Left ventricle myocardium inferior (tissue), 1 donor: ENCODE data around the gene BANP. TPM values are rescaled to one million over a fixed set of nuclear protein-coding genes. Genes with fewer than 3 reads are reported as not detected.
"Not testable (repeated sequence)": the region's sequence is repeated elsewhere in the genome, so short reads cannot be mapped to it uniquely, and the experiment has no call there.

ENCODE experiments used
- DNase-seq: peaks from one replicate; pipeline ENCODE4 v3.0.0-alpha.2; 2020
- H3K27ac ChIP-seq: fragments of 200-600 bp; replicated peaks from 2 replicates; pipeline ENCODE4 v1.8.0; 2021
- H3K27me3 ChIP-seq: fragments of 200-600 bp; 2 replicates; pipeline ENCODE4 v1.8.0; 2021; ENCODE audit warnings: low read depth
- H3K36me3 ChIP-seq: fragments of 200-600 bp; 2 replicates; pipeline ENCODE4 v1.8.0; 2021
- H3K4me1 ChIP-seq: fragments of 200-600 bp; 2 replicates; pipeline ENCODE4 v1.8.0; 2021
- H3K4me3 ChIP-seq: fragments of 200-600 bp; 2 replicates; pipeline ENCODE4 v1.8.0; 2021; ENCODE audit warnings: mild to moderate bottlenecking, moderate library complexity
- H3K9me3 ChIP-seq: fragments of 200-600 bp; replicated peaks from 2 replicates; pipeline ENCODE4 v1.8.0; 2021
- CTCF ChIP-seq: fragments of 200-600 bp; IDR thresholded peaks from 2 replicates; pipeline ENCODE4 v1.8.0; 2021; ENCODE audit warnings: antibody characterized with exemption, mild to moderate bottlenecking, borderline replicate concordance
- intact Hi-C: fragments of 100-400 bp; cut with micrococcal nuclease; formaldehyde crosslinking; loops from one replicate; pipeline ENCODE4 v1.11.0; 2022
- total RNA-seq: library from RNA; stranded (reverse); fragmentation: NEBNext Ultra II Directional; extraction: Animal tissue kit (Norgen Biotek cat#: 25700); gene quantifications from one replicate; pipeline ENCODE4 v1.2.1, GENCODE V29; 2021
- donor health status: DM: no; HTN: yes; CAD: no; lungs with severe emphysema.

Gene BANP
- total RNA-seq, 1 donor from 2014 or later: 12.6 TPM

GRCh38 chr16:87926246-87927194, 24.7 kb upstream of the BANP start:
- Histone ChIP-seq H3K27ac (no peak overlapping the region), H3K36me3 (no peaks in the 10 kb centered on the region), H3K27me3 (peaks cover 27% of the 10 kb centered on the region), H3K4me3 (no peak overlapping the region), H3K4me1 (peaks cover 13% of the 10 kb centered on the region), H3K9me3 (no peaks in the 10 kb centered on the region)
- intact Hi-C loops: no loop called here
- DNase-seq: no peak
- no peak for TF ChIP-seq CTCF

GRCh38 chr16:87927195-87927562, 24.1 kb upstream of the BANP start:
- Histone ChIP-seq H3K4me3 (no peak overlapping the region), H3K36me3 (no peaks in the 10 kb centered on the region), H3K9me3 (no peaks in the 10 kb centered on the region), H3K27me3 (peaks cover 33% of the 10 kb centered on the region), H3K27ac (no peak overlapping the region), H3K4me1 (peaks cover 11% of the 10 kb centered on the region)
- TF ChIP-seq CTCF: no peak
- intact Hi-C loops: no loop called here
- DNase-seq: no peak

GRCh38 chr16:87929986-87930385, 21.2 kb upstream of the BANP start:
- H3K9me3 ChIP-seq: no peaks in the 10 kb centered on the region
- H3K27me3 ChIP-seq: peaks cover 41% of the 10 kb centered on the region
- no peaks in the 10 kb centered on the region for H3K36me3 ChIP-seq
- no peak for TF ChIP-seq CTCF
- no peak overlapping the region for H3K27ac ChIP-seq
- no peak for DNase-seq
- H3K4me1 ChIP-seq: no peaks in the 10 kb centered on the region
- no peak overlapping the region for H3K4me3 ChIP-seq
- intact Hi-C loops: no loop called here

- H3K27me3 ChIP-seq: peaks cover 41% of the 10 kb centered on the region
- no peak for TF ChIP-seq CTCF
- no peak for DNase-seq
- H3K9me3 ChIP-seq: no peaks in the 10 kb centered on the region
- H3K4me1 ChIP-seq: no peaks in the 10 kb centered on the region
- intact Hi-C loops: no loop called here
- H3K4me3 ChIP-seq: no peak overlapping the region
- H3K27ac ChIP-seq: no peak overlapping the region
- H3K36me3 ChIP-seq: no peaks in the 10 kb centered on the region
These were observed 20.8 kb upstream of the BANP start for GRCh38 chr16:87930456-87930855.

GRCh38 chr16:87931504-87931903, 19.7 kb upstream of the BANP start:
- Histone ChIP-seq H3K36me3 (no peaks in the 10 kb centered on the region), H3K9me3 (no peaks in the 10 kb centered on the region), H3K27me3 (peaks cover 37% of the 10 kb centered on the region), H3K4me3 (no peak overlapping the region), H3K4me1 (no peaks in the 10 kb centered on the region), H3K27ac (no peak overlapping the region)
- TF ChIP-seq CTCF: no peak
- intact Hi-C loops: no loop called here
- DNase-seq: no peak

GRCh38 chr16:87932475-87933139, 18.6 kb upstream of the BANP start:
- intact Hi-C loops, H3K4me1 ChIP-seq, H3K9me3 ChIP-seq, DNase-seq, H3K4me3 ChIP-seq, H3K27ac ChIP-seq, H3K36me3 ChIP-seq: not testable (repeated sequence)
- peaks cover 27% of the 10 kb centered on the region for H3K27me3 ChIP-seq
